Measurements from ENCODE around the gene POU2AF1.

POU2AF1 gene

GRCh38 chr11:111378861-111379601, at the start of gene POU2AF1:
Gene POU2AF1 (minus strand): TSS chr11:111379275. CDS start chr11:111379177, 98 bp downstream.
- Mint-ChIP-seq H3K9me3 (no peaks in the 10 kb centered on the region), H3K4me3 (peak within 1 kb of the TSS; percentile 56), H3K36me3 (no peaks in the 10 kb centered on the region), H3K4me1 (peaks cover 23% of the 10 kb centered on the region), H3K27ac (peak within 1 kb of the TSS; percentile 79)
- ATAC-seq (peak; percentile 86), DNase-seq (ENCODE audit: low spot score in 2 of 2) (peak; percentile 25 to 64)

GRCh38 chr11:111428113-111428876, 49.2 kb upstream of the POU2AF1 start:
- ATAC-seq (no peak), DNase-seq (ENCODE audit: low spot score in 2 of 2) (no peak)
- Mint-ChIP-seq H3K36me3 (no peaks in the 10 kb centered on the region), H3K4me1 (no peaks in the 10 kb centered on the region), H3K27ac (no peak overlapping the region), H3K4me3 (no peak overlapping the region), H3K9me3 (no peaks in the 10 kb centered on the region)

GRCh38 chr11:111427471-111427912, 48.4 kb upstream of the POU2AF1 start:
- Mint-ChIP-seq H3K9me3 (no peaks in the 10 kb centered on the region), H3K27ac (no peak overlapping the region), H3K4me3 (no peak overlapping the region), H3K36me3 (no peaks in the 10 kb centered on the region), H3K4me1 (no peaks in the 10 kb centered on the region)
- ATAC-seq (no peak), DNase-seq (ENCODE audit: low spot score in 2 of 2) (no peak)

GRCh38 chr11:111426617-111427016, 47.5 kb upstream of the POU2AF1 start:
- DNase-seq (ENCODE audit: low spot score in 2 of 2) (no peak), ATAC-seq (no peak)
- Mint-ChIP-seq H3K36me3 (no peaks in the 10 kb centered on the region), H3K4me1 (no peaks in the 10 kb centered on the region), H3K4me3 (no peak overlapping the region), H3K27ac (no peak overlapping the region), H3K9me3 (no peaks in the 10 kb centered on the region)

DNA sequence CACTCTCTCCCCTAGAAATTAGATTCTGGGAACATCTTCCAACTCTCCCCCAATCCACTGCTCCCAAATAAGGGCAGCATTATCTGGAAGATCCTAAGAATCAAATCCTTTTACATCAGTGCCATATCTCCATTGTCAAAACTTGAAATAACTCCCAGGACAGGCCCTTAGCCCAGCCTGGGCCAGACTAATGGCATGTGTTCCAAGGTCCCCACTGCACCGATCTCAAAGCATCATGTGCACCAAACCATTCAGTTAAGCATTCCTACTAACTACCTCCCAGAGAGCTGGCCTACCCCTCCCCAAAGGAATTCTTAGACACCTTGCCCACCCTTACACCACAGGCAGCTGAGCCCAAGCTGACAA, 44.2 kb upstream of the POU2AF1 start:
- H3K4me1 Mint-ChIP-seq, result peaks cover 1% of the 10 kb centered on the region
- H3K4me3 Mint-ChIP-seq, result no peak overlapping the region
- no peaks in the 10 kb centered on the region for H3K36me3 Mint-ChIP-seq
- ATAC-seq, result peak; percentile 3
- no peak overlapping the region for H3K27ac Mint-ChIP-seq
- H3K9me3 Mint-ChIP-seq, result no peaks in the 10 kb centered on the region
- no peak for DNase-seq (ENCODE audit: low spot score in 2 of 2)

GRCh38 chr11:111422494-111423249, 43.6 kb upstream of the POU2AF1 start:
- Mint-ChIP-seq H3K4me1 (peaks cover 7% of the 10 kb centered on the region), H3K27ac (no peak overlapping the region), H3K36me3 (no peaks in the 10 kb centered on the region), H3K9me3 (no peaks in the 10 kb centered on the region), H3K4me3 (no peak overlapping the region)
- ATAC-seq, result peak; percentile 68
- peak; percentile 11 to 68 for DNase-seq (ENCODE audit: low spot score in 2 of 2)

DNA sequence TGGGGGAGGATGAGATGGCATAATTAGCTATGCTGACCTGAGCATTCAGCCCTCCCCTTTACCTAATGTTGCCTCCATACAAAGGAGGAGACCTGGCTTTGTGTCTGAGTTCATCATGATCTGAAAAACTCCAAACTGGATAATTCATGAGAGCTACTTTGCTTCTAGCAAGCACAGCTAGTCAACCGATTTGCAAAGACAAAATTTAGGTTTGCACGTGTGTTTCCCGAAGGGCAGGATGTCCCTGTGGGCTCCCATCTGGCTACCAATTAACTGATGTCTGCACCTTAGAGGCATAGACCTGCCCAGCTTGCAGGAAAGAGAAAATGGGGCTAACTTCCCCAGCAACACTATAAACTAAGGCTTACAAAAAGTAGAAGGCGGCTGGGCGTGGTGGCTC, 42.2 kb upstream of the POU2AF1 start:
- DNase-seq (ENCODE audit: low spot score in 2 of 2) (no peak), ATAC-seq (no peak)
- Mint-ChIP-seq H3K9me3 (no peaks in the 10 kb centered on the region), H3K27ac (no peak overlapping the region), H3K4me3 (no peak overlapping the region), H3K4me1 (peaks cover 17% of the 10 kb centered on the region), H3K36me3 (no peaks in the 10 kb centered on the region)

DNA sequence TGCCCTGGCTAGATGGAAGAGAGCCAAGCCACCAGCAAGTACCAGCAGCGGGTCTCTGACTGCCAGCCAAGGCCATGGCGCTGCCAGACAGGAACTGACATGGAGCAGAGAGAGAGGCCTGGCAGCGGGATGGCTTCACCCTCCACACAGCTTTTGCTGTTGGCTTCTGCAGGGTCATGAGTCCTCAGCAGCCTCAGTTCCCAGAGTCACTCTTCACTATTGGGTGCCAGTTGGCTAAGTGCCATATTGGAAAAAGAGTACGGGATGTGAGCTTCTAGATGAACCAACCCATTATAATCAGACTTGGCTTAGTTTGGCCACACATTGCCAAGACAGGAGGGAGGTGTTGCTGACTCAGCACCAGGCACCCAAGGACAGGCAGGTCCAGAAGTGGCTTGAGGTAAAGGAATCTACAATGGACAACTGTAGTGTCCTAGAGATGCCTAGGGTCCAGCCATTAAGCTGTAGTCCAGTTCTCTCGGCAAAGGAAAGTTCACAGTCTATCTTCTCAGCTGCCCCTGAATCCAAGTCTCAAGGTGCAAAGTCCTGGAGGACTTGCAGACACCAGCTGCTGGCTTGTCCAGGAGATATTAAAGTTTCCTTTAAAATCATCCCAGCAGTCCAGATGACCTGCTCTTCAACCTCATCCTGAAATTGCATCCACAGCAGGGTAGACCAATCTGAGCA, 40.7 kb upstream of the POU2AF1 start:
- no peak overlapping the region for H3K27ac Mint-ChIP-seq
- peaks cover 18% of the 10 kb centered on the region for H3K4me1 Mint-ChIP-seq
- ATAC-seq (no peak), DNase-seq (ENCODE audit: low spot score in 2 of 2) (no peak)
- H3K36me3 Mint-ChIP-seq, result no peaks in the 10 kb centered on the region
- no peaks in the 10 kb centered on the region for H3K9me3 Mint-ChIP-seq
- no peak overlapping the region for H3K4me3 Mint-ChIP-seq

DNA sequence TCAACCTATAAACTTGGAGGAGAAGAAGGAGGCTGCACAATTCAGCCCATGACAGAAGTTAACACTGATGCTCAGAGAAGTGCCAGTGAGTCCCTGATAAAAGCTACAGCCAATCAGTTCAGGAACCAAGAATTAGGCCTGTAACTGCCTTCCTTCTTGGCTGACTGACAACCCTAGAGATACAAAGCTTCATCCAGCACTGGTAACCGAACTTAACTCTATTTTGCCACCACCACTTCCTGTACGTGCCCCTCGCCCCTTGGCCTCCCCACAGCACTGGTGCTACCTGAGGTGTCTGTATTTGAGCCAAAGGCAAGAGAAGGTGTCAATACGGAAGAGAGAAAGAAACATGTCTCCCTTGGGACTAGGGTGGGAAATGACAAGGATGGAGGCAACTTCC, 40.1 kb upstream of the POU2AF1 start:
- Mint-ChIP-seq H3K4me3 (no peak overlapping the region), H3K4me1 (peaks cover 24% of the 10 kb centered on the region), H3K36me3 (no peaks in the 10 kb centered on the region), H3K9me3 (no peaks in the 10 kb centered on the region), H3K27ac (no peak overlapping the region)
- no peak for DNase-seq (ENCODE audit: low spot score in 2 of 2)
- no peak for ATAC-seq

DNA sequence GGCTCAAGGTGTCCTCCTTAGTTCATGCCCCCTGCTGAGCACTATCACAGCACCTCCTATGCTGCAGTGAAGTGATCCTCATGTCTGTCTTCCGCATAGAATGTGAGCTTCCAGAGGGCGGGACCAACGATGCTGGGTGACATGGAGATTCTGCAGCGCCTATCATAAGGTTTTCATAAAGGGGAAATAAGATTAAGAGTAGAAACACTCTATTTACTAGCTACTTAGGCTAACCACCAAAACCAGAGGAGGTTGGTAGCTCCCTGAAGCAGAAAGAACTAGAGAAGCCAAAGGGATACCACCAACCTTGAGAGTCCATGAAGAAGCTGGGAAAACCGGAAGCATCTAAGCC, 39.3 kb upstream of the POU2AF1 start:
- ATAC-seq (no peak), DNase-seq (ENCODE audit: low spot score in 2 of 2) (no peak)
- no peaks in the 10 kb centered on the region for H3K36me3 Mint-ChIP-seq
- no peak overlapping the region for H3K27ac Mint-ChIP-seq
- H3K9me3 Mint-ChIP-seq, result no peaks in the 10 kb centered on the region
- H3K4me1 Mint-ChIP-seq, result peaks cover 27% of the 10 kb centered on the region
- no peak overlapping the region for H3K4me3 Mint-ChIP-seq

- ATAC-seq (no peak), DNase-seq (ENCODE audit: low spot score in 2 of 2) (no peak)
- peak overlapping the region; percentile 9 for H3K4me3 Mint-ChIP-seq
- no peaks in the 10 kb centered on the region for H3K36me3 Mint-ChIP-seq
- peaks cover 28% of the 10 kb centered on the region for H3K4me1 Mint-ChIP-seq
- H3K9me3 Mint-ChIP-seq, result no peaks in the 10 kb centered on the region
- peak overlapping the region; percentile 61 for H3K27ac Mint-ChIP-seq
Observed at GRCh38 chr11:111417766-111418435, 38.8 kb upstream of the POU2AF1 start.

GRCh38 chr11:111417011-111417765, 38.1 kb upstream of the POU2AF1 start:
- ATAC-seq (peak; percentile 57), DNase-seq (ENCODE audit: low spot score in 2 of 2) (no peak)
- Mint-ChIP-seq H3K4me3 (peak overlapping the region; percentile 9), H3K4me1 (peaks cover 35% of the 10 kb centered on the region), H3K9me3 (no peaks in the 10 kb centered on the region), H3K36me3 (no peaks in the 10 kb centered on the region), H3K27ac (peak overlapping the region; percentile 61)

- H3K4me1 Mint-ChIP-seq, result peaks cover 35% of the 10 kb centered on the region
- ATAC-seq, result no peak
- no peaks in the 10 kb centered on the region for H3K36me3 Mint-ChIP-seq
- no peak overlapping the region for H3K4me3 Mint-ChIP-seq
- no peaks in the 10 kb centered on the region for H3K9me3 Mint-ChIP-seq
- DNase-seq (ENCODE audit: low spot score in 2 of 2), result no peak
- no peak overlapping the region for H3K27ac Mint-ChIP-seq
Observed at GRCh38 chr11:111416231-111416960, 37.3 kb upstream of the POU2AF1 start.

DNA sequence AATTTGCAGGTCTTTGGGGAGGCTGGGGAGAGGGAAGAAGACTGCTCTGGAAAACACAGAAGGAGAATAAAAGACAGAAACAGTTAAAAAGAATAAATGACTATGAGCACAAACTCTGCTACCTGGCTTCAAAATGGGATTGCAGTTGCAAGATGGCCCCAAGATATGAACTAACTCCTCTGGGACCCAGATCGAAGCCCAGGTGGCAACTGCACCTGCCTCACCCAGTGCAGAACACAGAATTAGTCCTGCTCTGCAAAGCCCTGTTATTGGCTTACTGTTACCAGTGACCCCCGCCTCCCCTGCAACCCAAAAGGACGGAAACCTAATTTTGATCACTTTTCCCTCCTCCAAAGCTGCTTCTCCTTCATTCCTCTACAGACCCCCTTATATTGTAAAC, 35.9 kb upstream of the POU2AF1 start:
- Mint-ChIP-seq H3K36me3 (no peaks in the 10 kb centered on the region), H3K4me3 (no peak overlapping the region), H3K27ac (no peak overlapping the region), H3K9me3 (no peaks in the 10 kb centered on the region), H3K4me1 (peaks cover 35% of the 10 kb centered on the region)
- ATAC-seq (no peak), DNase-seq (ENCODE audit: low spot score in 2 of 2) (no peak)
